HT-29 (cell line): Measurements from ENCODE around the gene MRPS24. TPM values are rescaled to one million over a fixed set of nuclear protein-coding genes. Genes with fewer than 3 reads are reported as not detected.
A peak's percentile ranks its signal among the peaks of the same experiment; 100 is the strongest.
"Not testable (repeated sequence)": the region's sequence is repeated elsewhere in the genome, so short reads cannot be mapped to it uniquely, and the experiment has no call there.

Experiments
- DNase-seq: peaks from one replicate; pipeline ENCODE4 v3.0.0-alpha.2; 2015; ENCODE audit warnings: low spot score
- total RNA-seq: library from RNA; depleted of rRNA; stranded (reverse); fragments of >200 nt; shearing (Covaris generic); gene quantifications from 2 replicates; pipeline ENCODE4 v1.2.3, GENCODE V29; 2014; rRNA removed

The MRPS24 gene
- 203 and 235 TPM in 2 replicates for total RNA-seq

GRCh38 chr7:43869006-43869866 lies at the start of gene MRPS24:
MRPS24 (minus strand) TSS chr7:43869517; CDS start chr7:43869495, 22 bp downstream.
- DNase-seq: peak; percentile 97

GRCh38 chr7:43915907-43916306 lies 46.6 kb upstream of the MRPS24 start:
- no peak for DNase-seq

GRCh38 chr7:43914795-43915194 lies 45.5 kb upstream of the MRPS24 start:
- DNase-seq: no peak

GRCh38 chr7:43906331-43907010 lies 37.2 kb upstream of the MRPS24 start, which contains the start of gene URGCP:
URGCP (minus strand) TSS chr7:43906596; CDS start chr7:43906575, 21 bp downstream.
- DNase-seq: peak; percentile 54

GRCh38 chr7:43905956-43906330 lies 36.6 kb upstream of the MRPS24 start:
- DNase-seq: peak; percentile 41

GRCh38 chr7:43905209-43905946 lies 36.1 kb upstream of the MRPS24 start:
- peak; percentile 73 for DNase-seq

- DNase-seq: peak; percentile 5
These were observed 35.4 kb upstream of the MRPS24 start for GRCh38 chr7:43904533-43905208.

- no peak for DNase-seq
These were observed 33.3 kb upstream of the MRPS24 start for GRCh38 chr7:43902542-43903054.

GRCh38 chr7:43898571-43898970 lies 29.3 kb upstream of the MRPS24 start:
- DNase-seq: not testable (repeated sequence)

GRCh38 chr7:43895847-43896415 lies 26.6 kb upstream of the MRPS24 start:
- DNase-seq: no peak

- DNase-seq: no peak
These were observed 22.0 kb upstream of the MRPS24 start for GRCh38 chr7:43891069-43891955.

GRCh38 chr7:43890468-43890867 lies 21.2 kb upstream of the MRPS24 start:
- DNase-seq: no peak

GRCh38 chr7:43888993-43889945 lies 20.0 kb upstream of the MRPS24 start:
- DNase-seq: no peak

- no peak for DNase-seq
These were observed 15.3 kb upstream of the MRPS24 start for GRCh38 chr7:43884617-43885016.

GRCh38 chr7:43884209-43884608 lies 14.9 kb upstream of the MRPS24 start:
- no peak for DNase-seq

- DNase-seq: no peak
These were observed 11.3 kb upstream of the MRPS24 start for GRCh38 chr7:43880596-43880995.

- DNase-seq: no peak
These were observed 10.2 kb upstream of the MRPS24 start for GRCh38 chr7:43879477-43879876.

- no peak for DNase-seq
These were observed 9.6 kb upstream of the MRPS24 start for GRCh38 chr7:43878867-43879266.
